K562 (cell line): ENCODE data around the gene SAT2. TPM values are rescaled to one million over a fixed set of nuclear protein-coding genes. Genes with fewer than 3 reads are reported as not detected.
A peak's percentile ranks its signal among the peaks of the same experiment; 100 is the strongest.

Experiments
- ATAC-seq: fragments of 200-7000 bp; cut with Tn5 transposase; 3 replicates; pipeline ENCODE4 v1.9.1; 2020; ENCODE audit warnings: moderate library complexity
- BruUV-seq: library from RNA; stranded (reverse); fragments of 400-500 nt; replicated peaks from 2 replicates; lab custom pipeline; 2021; lab: Mats Ljungman, UMichigan
- CTCF ChIA-PET: fragments of 300-600 bp; formaldehyde crosslinking; extraction: SDS; loops from one replicate; lab custom pipeline; 2021; ENCODE audit warnings: low intra/inter-chr PET ratio; lab: Yijun Ruan, JAX
- POLR2A ChIA-PET: fragments of 300-600, 350-650 bp; sonication (Branson Sonifier 250); formaldehyde crosslinking; extraction: SDS; loops from one replicate; lab custom pipeline; 2021; ENCODE audit warnings: antibody characterized with exemption, inconsistent platforms; lab: Yijun Ruan, JAX
- DNase-seq, 4 experiments: peaks; one replicate each; pipeline versions ENCODE4 v3.0.0 to v3.0.0-alpha.2; 2011 to 2018; ENCODE audit warnings: low spot score in 3 of 4, mixed read lengths in 3 of 4; ENCODE audit errors: extremely low read depth in 1 of 4
- FAIRE-seq: peaks from 2 replicates; lab custom pipeline; 2011; peaks lifted over from hg19 to GRCh38; lab: Jason Lieb, UNC
- H2AFZ ChIP-seq: 2 replicates; pipeline ENCODE4 v1.6.0; 2011; ENCODE audit warnings: low read depth, low read length, control low read depth, inconsistent platforms
- H3K27ac ChIP-seq: fragments of 200-600 bp; 3 replicates; pipeline ENCODE4 v1.8.0; 2011; ENCODE audit warnings: low read depth, mild to moderate bottlenecking, control low read depth, inconsistent platforms, low read length, moderate library complexity, mixed read lengths; ENCODE audit errors: extremely low read depth
- H3K27me3 ChIP-seq, 2 experiments: fragments of 300-600 bp in 1 of 2; 2 replicates in 1 of 2; 3 replicates in 1 of 2; pipeline versions ENCODE4 v1.6.0 to v1.8.0; 2011; ENCODE audit warnings: inconsistent platforms in 2 of 2, low read length in 2 of 2, mild to moderate bottlenecking in 1 of 2, mixed read lengths in 1 of 2, moderate library complexity in 1 of 2; ENCODE audit not compliant: control insufficient read depth in 2 of 2, insufficient read depth in 2 of 2
- H3K36me3 ChIP-seq: fragments of 300-600 bp; 3 replicates; pipeline ENCODE4 v1.8.0; 2011; ENCODE audit warnings: mild to moderate bottlenecking, low read length, inconsistent platforms; ENCODE audit not compliant: control insufficient read depth, insufficient read depth
- H3K4me1 ChIP-seq, 2 experiments: fragments of 200-600 bp in 1 of 2; replicated peaks in 1 of 2; 2 replicates in 1 of 2; 3 replicates in 1 of 2; pipeline versions ENCODE4 v1.5.1 to v1.8.0; 2011; ENCODE audit warnings: inconsistent platforms in 2 of 2, low read length in 2 of 2, mild to moderate bottlenecking in 1 of 2, mixed read lengths in 1 of 2, moderate library complexity in 1 of 2; ENCODE audit not compliant: control insufficient read depth in 2 of 2, insufficient read depth in 2 of 2
- H3K4me2 ChIP-seq: 2 replicates; pipeline ENCODE4 v1.6.1; 2011; ENCODE audit warnings: low read length, control low read depth, inconsistent platforms, mixed read lengths; ENCODE audit not compliant: insufficient read depth
- H3K4me3 ChIP-seq: fragments of 200-600 bp; sonication (generic), shearing (Covaris generic); 2 replicates; pipeline ENCODE4 v1.5.1; 2016; ENCODE audit warnings: control low read depth, inconsistent platforms
- H3K79me2 ChIP-seq: fragments of 200-600 bp; 3 replicates; pipeline ENCODE4 v1.8.0; 2011; ENCODE audit warnings: low read length, inconsistent platforms; ENCODE audit not compliant: control insufficient read depth, insufficient read depth
- H3K9ac ChIP-seq, 2 experiments: 2 replicates each; pipeline versions ENCODE4 v1.6.0 to v1.6.1; 2011; ENCODE audit warnings: low read depth in 2 of 2, low read length in 2 of 2, control low read depth in 1 of 2, inconsistent platforms in 1 of 2, mild to moderate bottlenecking in 1 of 2, mixed read lengths in 1 of 2; ENCODE audit not compliant: insufficient read depth in 1 of 2
- H3K9me1 ChIP-seq: one replicate; pipeline ENCODE4 v1.6.0; 2011; ENCODE audit warnings: inconsistent platforms, mild to moderate bottlenecking, low read length, moderate library complexity; ENCODE audit not compliant: control insufficient read depth, insufficient read depth
- H3K9me3 ChIP-seq: replicated peaks from 2 replicates; pipeline ENCODE4 v1.5.1; 2011; ENCODE audit warnings: low read depth, low read length, inconsistent platforms; ENCODE audit not compliant: control insufficient read depth, insufficient read depth
- H4K20me1 ChIP-seq: replicated peaks from 2 replicates; pipeline ENCODE4 v1.6.1; 2011; ENCODE audit warnings: low read length, inconsistent platforms, mixed read lengths; ENCODE audit not compliant: control insufficient read depth, insufficient read depth
- CTCF ChIP-seq, 3 experiments: IDR thresholded peaks in 2 of 3; conservative IDR thresholded peaks in 1 of 3; 2 replicates each; pipeline ENCODE4 v1.5.1; 2011 to 2012; ENCODE audit warnings: low read length in 3 of 3, mild to moderate bottlenecking in 3 of 3, control low read depth in 2 of 3, improper control_type of control experiment in 1 of 3, inconsistent platforms in 1 of 3, low read depth in 1 of 3, mixed read lengths in 1 of 3, moderate library complexity in 1 of 3; ENCODE audit not compliant: insufficient read depth in 2 of 3
- RAD21 ChIP-seq, 2 experiments: fragments of 250-450 bp in 1 of 2; fragments of 450-650 bp in 1 of 2; sonication (Bioruptor Pico) in 1 of 2; formaldehyde crosslinking in 1 of 2; IDR thresholded peaks in 1 of 2; conservative IDR thresholded peaks in 1 of 2; 2 replicates each; pipeline versions ENCODE4 v1.4.0 to v1.8.0; 2020 to 2022; ENCODE audit warnings: mild to moderate bottlenecking in 2 of 2, moderate library complexity in 1 of 2
- REST ChIP-seq, 2 experiments: fragments of 450-650 bp; formaldehyde crosslinking in 1 of 2; IDR thresholded peaks; 2 replicates each; pipeline versions ENCODE4 v1.4.0 to v1.6.1; 2014 to 2020; ENCODE audit warnings: mild to moderate bottlenecking in 2 of 2, borderline replicate concordance in 1 of 2, low read depth in 1 of 2
- SRSF7 ChIP-seq: fragments of 200-400 bp; formaldehyde crosslinking; optimal IDR thresholded peaks from 2 replicates; pipeline ENCODE3; 2017; ENCODE audit warnings: mild to moderate bottlenecking, low read depth, low read length
- ZNF639 ChIP-seq, 2 experiments: fragments of 200-800 bp in 1 of 2; sonication (Bioruptor generic) in 1 of 2; sonication (generic) in 1 of 2; formaldehyde crosslinking in 1 of 2; IDR thresholded peaks in 1 of 2; conservative IDR thresholded peaks in 1 of 2; 2 replicates each; pipeline versions ENCODE4 v1.5.0 to v1.6.1; 2016 to 2020; ENCODE audit warnings: missing compliant biosample characterization in 1 of 2, missing genetic modification characterization in 1 of 2, missing genetic modification reagents in 1 of 2
- WGBS: fragments of 100-300 bp; shearing (Covaris generic); methylation state at CpG from one replicate; pipeline ENCODE4 v1.1.6; 2016; ENCODE audit warnings: low coverage, mixed read lengths; ENCODE audit not compliant: insufficient coverage; ENCODE audit errors: missing lambda C conversion rate; 5-methylcytosine and 5-hydroxymethylcytosine counted together
- in situ Hi-C: fragments of 300-500 bp; cut with MboI; formaldehyde crosslinking; loops from 4 replicates; pipeline ENCODE4 v1.15.0; 2018; ENCODE audit warnings: inconsistent platforms, mixed read lengths
- intact Hi-C: fragments of 100-400 bp; cut with micrococcal nuclease; formaldehyde crosslinking; loops from 2 replicates; pipeline ENCODE4 v1.14.2; 2022
- polyA plus RNA-seq, 8 experiments: library from polyadenylated mRNA; depleted of rRNA in 4 of 8; stranded (reverse) in 5 of 8; unstranded in 3 of 8; fragments of >200 nt; fragmentation: Nextera tagmentation in 2 of 8; fragmentation: Illumina TruSeq in 1 of 8; extraction: Ambion mirVana in 2 of 8; extraction: Trizol in 1 of 8; gene quantifications; 2 replicates each; pipeline versions ENCODE4 v1.2.1 to v1.2.3, GENCODE V29; 2011 to 2014; ENCODE audit warnings: inconsistent platforms in 1 of 8, missing spikeins in 1 of 8
- total RNA-seq, 7 experiments: library from RNA; depleted of rRNA in 6 of 7; stranded (reverse); fragments of >200 nt in 6 of 7; fragmentation: Illumina TruSeq in 2 of 7; extraction: Trizol in 2 of 7; gene quantifications; 2 replicates each; pipeline versions ENCODE4 v1.2.1 to v1.2.3, GENCODE V29; 2011 to 2021; ENCODE audit warnings: low replicate concordance in 1 of 7

The SAT2 gene
- total and polyA plus RNA-seq, 9 of the 15 experiments (the other 6 are each of a cell fraction or from before 2014, with no cell fraction given), result 2.0 to 8.0 (median 5.3) TPM

- no peak for TF ChIP-seq SRSF7
- TF ChIP-seq ZNF639 (CRISPR knock-in tag; conservative IDR thresholded peaks at IDR 0.05 in 1 of 2, IDR thresholded peaks at IDR 0.05 in 1 of 2), result no peak
Observed at GRCh38 chr17:7633093-7633492, 5.5 kb upstream of the SAT2 start (continued).

- Histone ChIP-seq H3K79me2 (no peaks in the 10 kb centered on the region), H3K4me1 (peaks cover 0 to 13% of the 10 kb centered on the region in 2 experiments; a peak in 3 of 5 replicates), H2AFZ (peak overlapping the region; percentile 51), H3K36me3 (no peaks in the 10 kb centered on the region), H3K4me2 (no peak overlapping the region), H3K9ac (peak overlapping the region in 1 of 2 experiments; percentile 8; a peak in 1 of 4 replicates), H4K20me1 (no peaks in the 10 kb centered on the region), H3K27me3 (no peaks in the 10 kb centered on the region), H3K4me3 (no peak overlapping the region), H3K9me3 (no peaks in the 10 kb centered on the region), H3K9me1 (no peaks in the 10 kb centered on the region), H3K27ac (no peak overlapping the region)
- no TSS peak for BruUV-seq
- peak; percentile 73 for FAIRE-seq
- peak; percentile 48 to 68 (median 55) for DNase-seq
- POLR2A ChIA-PET, result interaction anchor here (0.6 to 1.0 kb wide), 2 partner anchors 9 to 55 kb away, joined by 4 to 7 read pairs; partner anchors contain the start of gene TP53
- peak; percentile 84 for ATAC-seq
- 21% methylated on average over 5 of the region's 6 CpGs for WGBS
- intact Hi-C loops, result no loop called here
- CTCF ChIA-PET, result interaction anchor here (0.8 to 1.3 kb wide), 4 partner anchors 18 to 85 kb away, joined by 3 to 5 read pairs (median 4); partner anchors contain the start of genes DNAH2, FXR2 and TP53
- in situ Hi-C loops, result loop anchor here (5.0 kb wide), 1 partner anchor 55 kb away; the partner anchor contains the start of genes TP53 and WRAP53
- TF ChIP-seq REST (IDR thresholded peaks at IDR 0.05; ENCODE audit: borderline replicate concordance) (peak; percentile 48), REST (CRISPR knock-in tag; IDR thresholded peaks at IDR 0.05; ENCODE audit: low read depth) (no peak), CTCF (IDR thresholded peaks at IDR 0.05 in 2 of 3, conservative IDR thresholded peaks at IDR 0.05 in 1 of 3; ENCODE audit: insufficient read depth in 2 of 3, low read depth in 1 of 3, low read length in 3 of 3) (peak; percentile 65 to 76 (median 71)), RAD21 (CRISPR knock-in tag; conservative IDR thresholded peaks at IDR 0.05 in 1 of 2, IDR thresholded peaks at IDR 0.05 in 1 of 2) (peak; percentile 35 to 62; a peak in 3 of 4 replicates)
Observed at GRCh38 chr17:7632492-7632894, 4.9 kb upstream of the SAT2 start.
